IMR-90 (cell line): Measurements from ENCODE around the gene OR51M1. TPM values are rescaled to one million over a fixed set of nuclear protein-coding genes. Genes with fewer than 3 reads are reported as not detected.

Experiments
- ATAC-seq: fragments of 200-7000 bp; cut with Tn5 transposase; 2 replicates; pipeline ENCODE4 v1.9.1; 2020; ENCODE audit warnings: low read depth, mild to moderate bottlenecking, moderate library complexity
- BruUV-seq: library from RNA; stranded (reverse); fragments of 400-500 nt; replicated peaks from 2 replicates; lab custom pipeline; 2021; lab: Mats Ljungman, UMichigan
- CTCF ChIA-PET: fragments of 300-600 bp; formaldehyde crosslinking; extraction: SDS; loops from one replicate; lab custom pipeline; 2021; ENCODE audit warnings: antibody characterized with exemption; lab: Yijun Ruan, JAX
- POLR2A ChIA-PET: fragments of 300-600 bp; sonication (Branson Sonifier 250); formaldehyde crosslinking; loops from one replicate; lab custom pipeline; 2022; ENCODE audit warnings: antibody characterized with exemption; ENCODE audit not compliant: unreplicated experiment; lab: Charles Lee
- DNase-seq: peaks from one replicate; pipeline ENCODE4 v3.0.0; 2013
- H2AFZ ChIP-seq: replicated peaks from 2 replicates; pipeline ENCODE3; 2013; ENCODE audit warnings: low read length, mild to moderate bottlenecking; ENCODE audit not compliant: poor library complexity
- H2AK5ac ChIP-seq: 2 replicates; pipeline ENCODE4 v1.6.1; 2013; ENCODE audit warnings: low read depth, low read length, inconsistent platforms
- H2AK9ac ChIP-seq: replicated peaks from 2 replicates; pipeline ENCODE3; 2013; ENCODE audit warnings: mild to moderate bottlenecking, low read depth, low read length, moderate library complexity; ENCODE audit not compliant: poor library complexity
- H2BK120ac ChIP-seq: 2 replicates; pipeline ENCODE4 v1.6.1; 2013; ENCODE audit warnings: low read depth, low read length, inconsistent platforms
- H2BK15ac ChIP-seq: 3 replicates; pipeline ENCODE4 v1.6.1; 2013; ENCODE audit warnings: low read depth, low read length, inconsistent platforms
- H2BK20ac ChIP-seq: 2 replicates; pipeline ENCODE4 v1.6.1; 2013; ENCODE audit warnings: low read depth, mild to moderate bottlenecking, inconsistent platforms, low read length, moderate library complexity
- H2BK5ac ChIP-seq: 2 replicates; pipeline ENCODE4 v1.6.1; 2013; ENCODE audit warnings: mild to moderate bottlenecking, low read depth, low read length, inconsistent platforms; ENCODE audit not compliant: poor library complexity, severe bottlenecking
- H3K14ac ChIP-seq: replicated peaks from 2 replicates; pipeline ENCODE4 v1.6.1; 2013; ENCODE audit warnings: low read depth, low read length, inconsistent platforms
- H3K18ac ChIP-seq: 2 replicates; pipeline ENCODE4 v1.6.1; 2013; ENCODE audit warnings: low read depth, low read length, control low read depth
- H3K23ac ChIP-seq: 2 replicates; pipeline ENCODE4 v1.6.1; 2013; ENCODE audit warnings: low read depth, low read length, inconsistent platforms
- H3K27ac ChIP-seq: 2 replicates; pipeline ENCODE4 v1.5.1; 2013; ENCODE audit warnings: mild to moderate bottlenecking, control low read depth, low read length; ENCODE audit not compliant: insufficient read depth
- H3K27me3 ChIP-seq: 2 replicates; pipeline ENCODE4 v1.6.1; 2013; ENCODE audit warnings: low read length; ENCODE audit not compliant: control insufficient read depth, insufficient read depth
- H3K36me3 ChIP-seq: 2 replicates; pipeline ENCODE4 v1.6.1; 2013; ENCODE audit warnings: low read length, mixed read lengths; ENCODE audit not compliant: control insufficient read depth, insufficient read depth
- H3K4ac ChIP-seq: 2 replicates; pipeline ENCODE4 v1.6.1; 2013; ENCODE audit warnings: low read depth, low read length, inconsistent platforms
- H3K4me1 ChIP-seq: 2 replicates; pipeline ENCODE4 v1.6.1; 2013; ENCODE audit warnings: low read length, mixed read lengths; ENCODE audit not compliant: control insufficient read depth, insufficient read depth
- H3K4me2 ChIP-seq: 2 replicates; pipeline ENCODE4 v1.6.1; 2013; ENCODE audit warnings: low read depth, mild to moderate bottlenecking, control low read depth, low read length, moderate library complexity
- H3K4me3 ChIP-seq: 2 replicates; pipeline ENCODE4 v1.5.1; 2013; ENCODE audit warnings: low read depth, mild to moderate bottlenecking, control low read depth, low read length, moderate library complexity; ENCODE audit not compliant: insufficient read depth
- H3K56ac ChIP-seq: 2 replicates; pipeline ENCODE4 v1.6.1; 2013; ENCODE audit warnings: low read length, inconsistent platforms; ENCODE audit not compliant: insufficient read depth; ENCODE audit errors: extremely low read depth
- H3K79me1 ChIP-seq, 2 experiments: 2 replicates each; pipeline ENCODE4 v1.6.1; 2013; ENCODE audit warnings: low read length in 2 of 2, inconsistent platforms in 1 of 2, low read depth in 1 of 2
- H3K9ac ChIP-seq: 2 replicates; pipeline ENCODE4 v1.6.1; 2013; ENCODE audit warnings: low read depth, low read length, control low read depth
- H3K9me1 ChIP-seq: 2 replicates; pipeline ENCODE4 v1.6.1; 2013; ENCODE audit warnings: low read length, inconsistent platforms; ENCODE audit not compliant: insufficient read depth
- H3K9me3 ChIP-seq: 2 replicates; pipeline ENCODE4 v1.6.1; 2013; ENCODE audit warnings: low read length; ENCODE audit not compliant: control insufficient read depth, insufficient read depth
- H4K20me1 ChIP-seq: 2 replicates; pipeline ENCODE4 v1.6.1; 2013; ENCODE audit warnings: low read length, inconsistent platforms; ENCODE audit not compliant: insufficient read depth
- H4K5ac ChIP-seq: 2 replicates; pipeline ENCODE4 v1.6.1; 2013; ENCODE audit warnings: mild to moderate bottlenecking, low read depth, low read length, control low read depth
- H4K8ac ChIP-seq, 2 experiments: 2 replicates each; pipeline ENCODE4 v1.6.1; 2013; ENCODE audit warnings: low read depth in 2 of 2, low read length in 2 of 2, control low read depth in 1 of 2, inconsistent platforms in 1 of 2
- H4K91ac ChIP-seq: 2 replicates; pipeline ENCODE4 v1.6.1; 2013; ENCODE audit warnings: low read depth, low read length, inconsistent platforms; ENCODE audit not compliant: insufficient read depth
- BHLHE40 ChIP-seq: fragments of 150-350 bp; IDR thresholded peaks from 2 replicates; pipeline ENCODE4 v1.6.1; 2016; ENCODE audit warnings: mild to moderate bottlenecking, low read depth, low read length
- CEBPB ChIP-seq: IDR thresholded peaks from 2 replicates; pipeline ENCODE4 v1.6.1; 2012; ENCODE audit warnings: low read depth, low read length, improper control_type of control experiment
- CHD1 ChIP-seq: IDR thresholded peaks from 2 replicates; pipeline ENCODE4 v1.6.1; 2012; ENCODE audit warnings: low read depth, low read length, improper control_type of control experiment
- CTCF ChIP-seq: conservative IDR thresholded peaks from 2 replicates; pipeline ENCODE4 v1.5.1; 2012; ENCODE audit warnings: mild to moderate bottlenecking, low read depth, low read length, improper control_type of control experiment
- FOS ChIP-seq: fragments of 150-350 bp; IDR thresholded peaks from 2 replicates; pipeline ENCODE4 v1.6.1; 2016; ENCODE audit warnings: low read depth, low read length
- MAFK ChIP-seq: IDR thresholded peaks from 2 replicates; pipeline ENCODE4 v1.6.1; 2012; ENCODE audit warnings: low read depth, low read length, improper control_type of control experiment
- MAZ ChIP-seq: IDR thresholded peaks from 2 replicates; pipeline ENCODE4 v1.6.1; 2012; ENCODE audit warnings: low read depth, mild to moderate bottlenecking, low read length, improper control_type of control experiment, moderate library complexity, borderline replicate concordance
- MXI1 ChIP-seq: IDR thresholded peaks from 2 replicates; pipeline ENCODE4 v1.6.1; 2012; ENCODE audit warnings: low read depth, mild to moderate bottlenecking, low read length, moderate library complexity, borderline replicate concordance
- NFE2L2 ChIP-seq: fragments of 150-350 bp; IDR thresholded peaks from 2 replicates; pipeline ENCODE4 v1.6.1; 2016; ENCODE audit warnings: low read depth, mild to moderate bottlenecking, low read length
- POLR2A ChIP-seq: IDR thresholded peaks from 2 replicates; pipeline ENCODE4 v1.6.1; 2012; ENCODE audit warnings: mild to moderate bottlenecking, low read depth, low read length
- RAD21 ChIP-seq: IDR thresholded peaks from 2 replicates; pipeline ENCODE4 v1.6.1; 2012; ENCODE audit warnings: low read length, improper control_type of control experiment
- RCOR1 ChIP-seq: IDR thresholded peaks from 2 replicates; pipeline ENCODE4 v1.6.1; 2012; ENCODE audit warnings: mild to moderate bottlenecking, low read length, improper control_type of control experiment; ENCODE audit not compliant: insufficient replicate concordance
- SMC3 ChIP-seq: fragments of 150-350 bp; IDR thresholded peaks from 2 replicates; pipeline ENCODE4 v1.6.1; 2016; ENCODE audit warnings: low read depth, mild to moderate bottlenecking, antibody characterized with exemption, low read length, moderate library complexity
- WGBS, 2 experiments: methylation state at CpG; one replicate each; pipeline versions ENCODE4 v1.1.5 to v1.1.7; 2013; ENCODE audit warnings: missing lambda C conversion rate in 2 of 2; ENCODE audit not compliant: insufficient read length in 1 of 2; ENCODE audit errors: extremely low coverage in 2 of 2; 5-methylcytosine and 5-hydroxymethylcytosine counted together
- dilution Hi-C: fragments of 300-500 bp; cut with HindIII; formaldehyde crosslinking; loops from one replicate; pipeline ENCODE4 v1.14.3; 2018; ENCODE audit warnings: low sequenced_read_pairs; ENCODE audit not compliant: unreplicated experiment
- in situ Hi-C: fragments of 300-500 bp; cut with MboI; formaldehyde crosslinking; loops from 3 replicates; pipeline ENCODE4 v1.14.3; 2019; ENCODE audit warnings: low sequenced_read_pairs, inconsistent platforms, mixed read lengths
- intact Hi-C: fragments of 100-400 bp; cut with micrococcal nuclease; formaldehyde crosslinking; loops from 2 replicates; pipeline ENCODE4 v1.10.0; 2022
- polyA plus RNA-seq, 3 experiments: library from polyadenylated mRNA; depleted of rRNA; stranded (reverse); fragments of >200 nt; gene quantifications; 2 replicates each; pipeline ENCODE4 v1.2.3, GENCODE V29; 2012; ENCODE audit warnings: low replicate concordance in 1 of 3
- total RNA-seq: library from RNA; depleted of rRNA; stranded (reverse); fragments of >200 nt; gene quantifications from 2 replicates; pipeline ENCODE4 v1.2.3, GENCODE V29; 2012
- TF ChIP-seq, protein P1 (sequence below): fragments of 150-350 bp; IDR thresholded peaks from 2 replicates; pipeline ENCODE4 v1.6.1; 2017; ENCODE audit warnings: mild to moderate bottlenecking, antibody characterized with exemption, low read length, low read depth
- TF ChIP-seq, protein P2 (sequence below): fragments of 150-350 bp; IDR thresholded peaks from 2 replicates; pipeline ENCODE4 v1.6.1; 2016; ENCODE audit warnings: low read depth, mild to moderate bottlenecking, low read length, moderate library complexity, borderline replicate concordance

OR51M1 gene
- total and polyA plus RNA-seq, 2 of the 4 experiments (the other 2 are of a cell fraction) = 0.54 to 0.87 TPM

- H3K18ac ChIP-seq = peak overlapping the region; percentile 96
- no TSS peak for BruUV-seq
- H2BK15ac ChIP-seq = peak overlapping the region; percentile 73; the same call in 2 of the 3 replicates
- peak overlapping the region; percentile 97 for H2BK120ac ChIP-seq
- H4K91ac ChIP-seq = peak overlapping the region; percentile 86
- peak overlapping the region; percentile 63 for H2AK5ac ChIP-seq
- H3K9me3 ChIP-seq = no peaks in the 10 kb centered on the region
- in situ Hi-C loops = no loop called here
- ChIA-PET CTCF (interaction anchor here (0.6 to 0.9 kb wide), 2 partner anchors 13 to 1015 kb away, joined by 3 read pairs; no protein-coding TSS in a partner anchor), POLR2A (interaction anchor here (0.9 kb wide), 1 partner anchor 15 kb away, joined by 3 read pairs; no protein-coding TSS in a partner anchor)
- intact Hi-C loops = no loop called here
- TF ChIP-seq MAZ = no peak
- no peak for TF ChIP-seq POLR2A
- TF ChIP-seq, protein P1, sequence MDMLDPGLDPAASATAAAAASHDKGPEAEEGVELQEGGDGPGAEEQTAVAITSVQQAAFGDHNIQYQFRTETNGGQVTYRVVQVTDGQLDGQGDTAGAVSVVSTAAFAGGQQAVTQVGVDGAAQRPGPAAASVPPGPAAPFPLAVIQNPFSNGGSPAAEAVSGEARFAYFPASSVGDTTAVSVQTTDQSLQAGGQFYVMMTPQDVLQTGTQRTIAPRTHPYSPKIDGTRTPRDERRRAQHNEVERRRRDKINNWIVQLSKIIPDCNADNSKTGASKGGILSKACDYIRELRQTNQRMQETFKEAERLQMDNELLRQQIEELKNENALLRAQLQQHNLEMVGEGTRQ = no peak
- no peak for TF ChIP-seq CEBPB
- no peak for TF ChIP-seq NFE2L2
- TF ChIP-seq, protein P2, sequence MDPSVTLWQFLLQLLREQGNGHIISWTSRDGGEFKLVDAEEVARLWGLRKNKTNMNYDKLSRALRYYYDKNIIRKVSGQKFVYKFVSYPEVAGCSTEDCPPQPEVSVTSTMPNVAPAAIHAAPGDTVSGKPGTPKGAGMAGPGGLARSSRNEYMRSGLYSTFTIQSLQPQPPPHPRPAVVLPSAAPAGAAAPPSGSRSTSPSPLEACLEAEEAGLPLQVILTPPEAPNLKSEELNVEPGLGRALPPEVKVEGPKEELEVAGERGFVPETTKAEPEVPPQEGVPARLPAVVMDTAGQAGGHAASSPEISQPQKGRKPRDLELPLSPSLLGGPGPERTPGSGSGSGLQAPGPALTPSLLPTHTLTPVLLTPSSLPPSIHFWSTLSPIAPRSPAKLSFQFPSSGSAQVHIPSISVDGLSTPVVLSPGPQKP = no peak
- TF ChIP-seq RCOR1 = no peak
- TF ChIP-seq SMC3 = no peak
- no peak for TF ChIP-seq FOS
- TF ChIP-seq MXI1 = no peak
- no peak for TF ChIP-seq CHD1
- no peak for TF ChIP-seq BHLHE40
- no peak for TF ChIP-seq RAD21
- TF ChIP-seq CTCF = no peak
- no peak for TF ChIP-seq MAFK
- peak overlapping the region; percentile 99 for H2BK20ac ChIP-seq
- peak overlapping the region; percentile 100 for H2BK5ac ChIP-seq
- H3K9me1 ChIP-seq = no peaks in the 10 kb centered on the region
- H3K4ac ChIP-seq = peak overlapping the region; percentile 90
- H3K9ac ChIP-seq = no peak overlapping the region
- DNase-seq (no peak), ATAC-seq (no peak)
- peak overlapping the region; percentile 80 to 85 for H4K8ac ChIP-seq
- WGBS, 2 experiments = no CpG with 5 or more reads among the region's 3 CpGs
- peaks cover 11% of the 10 kb centered on the region; the same call in 1 of the 2 replicates for H3K4me1 ChIP-seq
- H3K4me3 ChIP-seq = no peak overlapping the region
- no peak overlapping the region for H2AFZ ChIP-seq
- dilution Hi-C loops = no loop called here
- H4K5ac ChIP-seq = peak overlapping the region; percentile 71
- H3K79me1 ChIP-seq = no peaks in the 10 kb centered on the region
- no peak overlapping the region; the same call in 1 of the 2 replicates for H3K27ac ChIP-seq
- no peak overlapping the region for H2AK9ac ChIP-seq
- no peaks in the 10 kb centered on the region for H3K36me3 ChIP-seq
- no peaks in the 10 kb centered on the region for H4K20me1 ChIP-seq
- no peak overlapping the region; the same call in 1 of the 2 replicates for H3K4me2 ChIP-seq
- H3K23ac ChIP-seq = peak overlapping the region; percentile 48
- H3K27me3 ChIP-seq = no peaks in the 10 kb centered on the region
- H3K14ac ChIP-seq = peak overlapping the region; percentile 77
- H3K56ac ChIP-seq = no peak overlapping the region
Observed at GRCh38 chr11:5348551-5349194, 34.9 kb upstream of the OR51M1 start.
